ENCODE measurements around the gene ADCY2. TPM values are rescaled to one million over a fixed set of nuclear protein-coding genes. Genes with fewer than 3 reads are reported as not detected.

Gene ADCY2
- total RNA-seq, 2 experiments from 2014 or later: not detected

GRCh38 chr5:7827610-7828009, 431.7 kb downstream of the ADCY2 start:
- no peaks in the 10 kb centered on the region for H3K36me3 Mint-ChIP-seq (ENCODE audit: low read depth)
- no peak overlapping the region for H3K27ac Mint-ChIP-seq
- no peak for DNase-seq
- H3K4me3 Mint-ChIP-seq: no peak overlapping the region
- ChIA-PET CTCF (interaction anchor here (1.4 to 1.5 kb wide), 2 partner anchors 10 to 30 kb away, joined by 3 to 4 read pairs; no protein-coding TSS in a partner anchor), POLR2A (no interaction called here)
- no peaks in the 10 kb centered on the region for H3K4me1 Mint-ChIP-seq
- H3K27me3 Mint-ChIP-seq: peaks cover 3% of the 10 kb centered on the region
- H3K9me3 Mint-ChIP-seq: no peaks in the 10 kb centered on the region

DNA sequence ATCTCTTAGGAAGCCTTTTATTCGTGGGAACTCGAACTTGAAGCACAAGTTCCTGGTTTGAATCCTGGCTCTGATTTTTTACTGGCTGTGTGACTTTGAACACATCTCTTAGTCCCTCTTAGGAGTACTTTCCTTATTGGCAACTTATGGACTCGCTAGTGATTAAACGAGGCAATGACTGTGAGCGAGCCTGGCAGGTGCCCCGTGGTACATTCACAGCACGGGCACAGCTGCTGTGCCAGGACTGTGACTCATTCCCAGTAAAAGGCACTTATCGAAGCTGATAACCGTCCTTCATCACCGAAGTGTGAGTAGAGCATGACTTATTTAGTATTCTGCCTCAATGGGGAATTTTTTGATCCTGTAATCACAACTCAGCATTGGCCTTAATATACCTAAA, 432.3 kb downstream of the ADCY2 start:
- ChIA-PET POLR2A (no interaction called here), CTCF (interaction anchor here (1.4 to 1.5 kb wide), 2 partner anchors 9 to 30 kb away, joined by 3 to 4 read pairs; no protein-coding TSS in a partner anchor)
- H3K9me3 Mint-ChIP-seq: no peaks in the 10 kb centered on the region
- no peaks in the 10 kb centered on the region for H3K4me1 Mint-ChIP-seq
- H3K4me3 Mint-ChIP-seq: no peak overlapping the region
- DNase-seq: no peak
- H3K27ac Mint-ChIP-seq: no peak overlapping the region
- H3K27me3 Mint-ChIP-seq: peaks cover 3% of the 10 kb centered on the region
- no peaks in the 10 kb centered on the region for H3K36me3 Mint-ChIP-seq (ENCODE audit: low read depth)

DNA sequence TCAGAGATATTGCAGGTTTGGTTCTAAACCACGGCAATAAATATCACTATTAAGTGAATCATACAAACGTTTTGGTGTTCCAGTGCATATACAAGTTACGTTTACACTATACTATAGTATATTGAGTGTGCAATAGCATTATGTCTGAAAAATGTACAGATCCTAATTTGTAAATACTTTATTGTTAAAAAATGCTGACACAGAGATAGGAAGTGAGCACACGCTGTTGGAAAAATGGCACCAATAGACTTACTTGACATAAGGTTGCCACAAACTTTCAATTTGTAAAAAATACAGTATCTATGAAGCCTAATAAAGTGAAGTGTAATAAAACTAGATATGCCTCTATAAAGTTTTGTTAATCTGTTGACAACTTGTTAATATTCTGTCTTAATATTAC, 439.0 kb downstream of the ADCY2 start:
- Mint-ChIP-seq H3K9me3 (no peaks in the 10 kb centered on the region), H3K27ac (no peak overlapping the region), H3K4me3 (no peak overlapping the region), H3K4me1 (no peaks in the 10 kb centered on the region), H3K36me3 (ENCODE audit: low read depth) (no peaks in the 10 kb centered on the region), H3K27me3 (no peaks in the 10 kb centered on the region)
- no peak for DNase-seq
- CTCF ChIA-PET: no interaction called here
- POLR2A ChIA-PET: interaction anchor here (0.7 kb wide), 1 partner anchor 42 kb away, joined by 3 read pairs; no protein-coding TSS in a partner anchor

- Mint-ChIP-seq H3K4me3 (no peak overlapping the region), H3K36me3 (ENCODE audit: low read depth) (no peaks in the 10 kb centered on the region), H3K27me3 (peaks cover 5% of the 10 kb centered on the region), H3K9me3 (no peaks in the 10 kb centered on the region), H3K27ac (no peak overlapping the region), H3K4me1 (no peaks in the 10 kb centered on the region)
- no peak for DNase-seq
- ChIA-PET POLR2A (no interaction called here), CTCF (interaction anchor here (1.1 kb wide), 1 partner anchor 9 kb away, joined by 3 read pairs; no protein-coding TSS in a partner anchor)
Measured at GRCh38 chr5:7837403-7837802, 441.5 kb downstream of the ADCY2 start.

- Mint-ChIP-seq H3K27ac (no peak overlapping the region), H3K4me1 (no peaks in the 10 kb centered on the region), H3K27me3 (peaks cover 22% of the 10 kb centered on the region), H3K36me3 (ENCODE audit: low read depth) (no peaks in the 10 kb centered on the region), H3K9me3 (no peaks in the 10 kb centered on the region), H3K4me3 (no peak overlapping the region)
- POLR2A ChIA-PET: no interaction called here
- CTCF ChIA-PET: no interaction called here
- DNase-seq: no peak
Measured at GRCh38 chr5:7842531-7842930, 446.6 kb downstream of the ADCY2 start.

- ChIA-PET POLR2A (no interaction called here), CTCF (no interaction called here)
- Mint-ChIP-seq H3K27ac (no peak overlapping the region), H3K4me3 (no peak overlapping the region), H3K36me3 (ENCODE audit: low read depth) (no peaks in the 10 kb centered on the region), H3K4me1 (peaks cover under 1% of the 10 kb centered on the region), H3K9me3 (no peaks in the 10 kb centered on the region), H3K27me3 (peaks cover 42% of the 10 kb centered on the region)
- no peak for DNase-seq
Measured at GRCh38 chr5:7844901-7845300, 449.0 kb downstream of the ADCY2 start.

GRCh38 chr5:7845557-7845956, 449.6 kb downstream of the ADCY2 start:
- H3K27ac Mint-ChIP-seq: no peak overlapping the region
- no peaks in the 10 kb centered on the region for H3K36me3 Mint-ChIP-seq (ENCODE audit: low read depth)
- no peak overlapping the region for H3K4me3 Mint-ChIP-seq
- H3K27me3 Mint-ChIP-seq: peaks cover 43% of the 10 kb centered on the region
- no peak for DNase-seq
- H3K4me1 Mint-ChIP-seq: peaks cover 3% of the 10 kb centered on the region
- H3K9me3 Mint-ChIP-seq: no peaks in the 10 kb centered on the region
- ChIA-PET CTCF (interaction anchor here (1.4 kb wide), 1 partner anchor 41 kb away, joined by 4 read pairs; no protein-coding TSS in a partner anchor), POLR2A (no interaction called here)

DNA sequence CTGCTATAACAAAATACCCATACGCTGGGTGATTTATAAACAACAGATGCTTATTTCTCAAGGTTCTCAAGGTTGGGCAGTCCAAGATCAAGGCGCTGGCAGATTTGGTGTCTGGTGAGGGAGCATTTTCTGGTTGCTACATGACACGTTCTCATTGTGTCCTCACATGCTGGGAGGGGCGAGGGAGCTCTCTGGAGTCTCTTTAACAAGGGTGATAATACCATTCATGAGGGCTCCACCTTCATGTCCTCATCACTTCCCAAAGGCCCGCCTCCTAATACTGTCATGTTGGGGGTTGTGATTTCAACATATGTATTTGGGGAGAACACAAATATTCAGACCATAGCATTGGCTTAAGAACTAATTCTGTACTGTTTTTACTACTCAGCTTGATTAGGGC, 450.4 kb downstream of the ADCY2 start:
- no peak for DNase-seq
- Mint-ChIP-seq H3K27me3 (peaks cover 45% of the 10 kb centered on the region), H3K9me3 (peaks cover 2% of the 10 kb centered on the region), H3K27ac (no peak overlapping the region), H3K4me3 (no peak overlapping the region), H3K4me1 (peaks cover 6% of the 10 kb centered on the region), H3K36me3 (ENCODE audit: low read depth) (no peaks in the 10 kb centered on the region)
- ChIA-PET CTCF (interaction anchor here (1.4 kb wide), 1 partner anchor 41 kb away, joined by 4 read pairs; no protein-coding TSS in a partner anchor), POLR2A (no interaction called here)

- H3K36me3 Mint-ChIP-seq (ENCODE audit: low read depth): no peaks in the 10 kb centered on the region
- H3K4me1 Mint-ChIP-seq: peaks cover 20% of the 10 kb centered on the region
- H3K27ac Mint-ChIP-seq: no peak overlapping the region
- DNase-seq: no peak
- H3K27me3 Mint-ChIP-seq: peaks cover 41% of the 10 kb centered on the region
- POLR2A ChIA-PET: no interaction called here
- peaks cover 4% of the 10 kb centered on the region for H3K9me3 Mint-ChIP-seq
- CTCF ChIA-PET: interaction anchor here (0.6 to 1.5 kb wide), 2 partner anchors 25 to 1082 kb away, joined by 3 read pairs; no protein-coding TSS in a partner anchor
- no peak overlapping the region for H3K4me3 Mint-ChIP-seq
Measured at GRCh38 chr5:7848296-7848695, 452.4 kb downstream of the ADCY2 start.

- Mint-ChIP-seq H3K4me3 (peak overlapping the region; percentile 58), H3K27ac (no peak overlapping the region), H3K9me3 (peaks cover 4% of the 10 kb centered on the region), H3K4me1 (peaks cover 20% of the 10 kb centered on the region), H3K36me3 (ENCODE audit: low read depth) (no peaks in the 10 kb centered on the region), H3K27me3 (peaks cover 34% of the 10 kb centered on the region)
- no peak for DNase-seq
- ChIA-PET POLR2A (no interaction called here), CTCF (interaction anchor here (0.9 kb wide), 1 partner anchor 34 kb away, joined by 3 read pairs; no protein-coding TSS in a partner anchor)
Measured at GRCh38 chr5:7849681-7850394, 453.9 kb downstream of the ADCY2 start.

GRCh38 chr5:7850395-7851239, 454.7 kb downstream of the ADCY2 start, which contains the start of gene CFAP90:
Gene CFAP90, minus strand, starts transcription at chr5:7851133. Its CDS starts 112 bp downstream, at chr5:7851021.
- no peaks in the 10 kb centered on the region for H3K36me3 Mint-ChIP-seq (ENCODE audit: low read depth)
- H3K27me3 Mint-ChIP-seq: peaks cover 31% of the 10 kb centered on the region
- CTCF ChIA-PET: interaction anchor here (1.0 kb wide), 1 partner anchor 10 kb away, joined by 3 read pairs; no protein-coding TSS in a partner anchor
- H3K4me1 Mint-ChIP-seq: peaks cover 20% of the 10 kb centered on the region
- no peak within 1 kb of the TSS for H3K27ac Mint-ChIP-seq
- H3K4me3 Mint-ChIP-seq: peak within 1 kb of the TSS; percentile 66
- H3K9me3 Mint-ChIP-seq: peaks cover 4% of the 10 kb centered on the region
- DNase-seq: peak; percentile 33
- POLR2A ChIA-PET: no interaction called here

DNA sequence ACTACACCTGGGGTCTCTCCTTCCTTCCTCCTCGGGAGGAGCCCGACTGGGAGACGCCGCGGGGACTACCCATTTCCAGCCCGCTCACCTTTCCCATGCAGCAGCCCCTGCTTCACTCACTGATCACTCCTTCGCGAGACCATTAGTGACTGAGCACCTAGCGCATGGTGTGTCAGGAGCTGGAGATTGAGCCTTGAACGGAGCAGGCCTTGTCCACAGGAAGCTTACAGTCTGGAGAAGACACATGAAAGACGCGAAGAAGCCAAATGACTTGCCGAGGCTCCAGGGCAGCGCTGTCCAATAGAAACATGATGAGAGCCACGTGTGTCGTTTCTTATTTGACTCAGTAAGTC, 455.3 kb downstream of the ADCY2 start:
- CTCF ChIA-PET: interaction anchor here (1.0 kb wide), 1 partner anchor 9 kb away, joined by 3 read pairs; no protein-coding TSS in a partner anchor

More for the DNA sequence above, 455.3 kb downstream of the ADCY2 start:
- Mint-ChIP-seq H3K4me1 (peaks cover 20% of the 10 kb centered on the region), H3K27ac (no peak overlapping the region), H3K27me3 (peaks cover 28% of the 10 kb centered on the region), H3K9me3 (peaks cover 4% of the 10 kb centered on the region), H3K36me3 (ENCODE audit: low read depth) (no peaks in the 10 kb centered on the region), H3K4me3 (peak overlapping the region; percentile 66)
- POLR2A ChIA-PET: no interaction called here
- no peak for DNase-seq

All from activated CD4-positive, alpha-beta T cell treated with anti-CD3 and anti-CD28 coated beads, Interleukin-2, amount 10 ng/mL, durations not matched to agents 7 days and 5 days (primary cell).